Stimulated activated naive CD4-positive, alpha-beta T cell (primary cell): ENCODE results near the gene RBFA.
"Not testable (repeated sequence)": the region's sequence is repeated elsewhere in the genome, so short reads cannot be mapped to it uniquely, and the experiment has no call there.

ENCODE experiments used
- DNase-seq, 6 experiments: peaks; one replicate each; lab custom pipeline; 2025; lab: John Stamatoyannopoulos, UW

The RBFA gene, protein sequence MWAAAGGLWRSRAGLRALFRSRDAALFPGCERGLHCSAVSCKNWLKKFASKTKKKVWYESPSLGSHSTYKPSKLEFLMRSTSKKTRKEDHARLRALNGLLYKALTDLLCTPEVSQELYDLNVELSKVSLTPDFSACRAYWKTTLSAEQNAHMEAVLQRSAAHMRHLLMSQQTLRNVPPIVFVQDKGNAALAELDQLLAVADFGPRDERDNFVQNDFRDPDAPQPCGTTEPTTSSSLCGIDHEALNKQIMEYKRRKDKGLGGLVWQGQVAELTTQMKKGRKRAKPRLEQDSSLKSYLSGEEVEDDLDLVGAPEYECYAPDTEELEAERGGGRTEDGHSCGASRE

DNA sequence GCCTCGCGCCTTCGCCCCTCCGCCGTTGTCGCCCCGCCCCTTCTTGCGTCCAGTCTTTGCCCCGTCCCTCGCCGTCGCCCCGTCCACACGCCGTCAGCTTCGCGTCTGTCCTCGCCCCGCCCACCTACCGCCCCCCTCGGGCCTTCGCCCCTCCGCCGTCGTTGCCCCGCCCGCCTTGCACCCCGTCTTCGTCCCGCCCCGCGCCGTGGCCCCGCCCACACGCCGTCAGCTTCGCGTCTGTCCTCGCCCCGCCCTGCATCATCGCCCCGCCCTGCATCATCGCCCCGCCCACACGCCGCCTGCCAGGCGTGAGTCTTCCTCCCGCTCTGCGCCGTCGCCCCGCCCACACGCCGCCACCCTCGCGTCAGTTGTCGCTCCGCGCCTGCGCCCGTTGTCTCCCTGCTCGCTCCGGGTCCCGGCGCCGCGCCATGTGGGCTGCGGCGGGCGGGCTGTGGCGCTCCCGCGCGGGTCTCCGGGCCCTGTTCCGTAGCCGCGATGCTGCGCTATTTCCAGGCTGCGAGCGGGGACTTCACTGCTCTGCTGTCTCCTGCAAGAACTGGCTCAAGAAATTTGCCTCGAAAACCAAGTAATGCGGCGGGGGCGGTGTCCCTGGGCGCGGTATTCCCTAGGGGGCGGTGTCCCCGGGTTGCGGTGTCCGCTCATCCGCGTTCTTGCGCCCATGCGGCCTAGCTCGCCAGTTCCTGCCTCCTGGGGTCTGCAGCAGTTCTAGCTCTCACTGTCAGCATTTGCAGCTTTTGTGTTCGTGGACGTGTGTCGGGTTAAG is at the start of gene RBFA:
RBFA (plus strand) TSS at position 367 of the 784 bp plus-strand sequence; CDS start at position 429, 62 bp downstream.
- DNase-seq: peak; percentile 97 to 100 (median 100)

DNA sequence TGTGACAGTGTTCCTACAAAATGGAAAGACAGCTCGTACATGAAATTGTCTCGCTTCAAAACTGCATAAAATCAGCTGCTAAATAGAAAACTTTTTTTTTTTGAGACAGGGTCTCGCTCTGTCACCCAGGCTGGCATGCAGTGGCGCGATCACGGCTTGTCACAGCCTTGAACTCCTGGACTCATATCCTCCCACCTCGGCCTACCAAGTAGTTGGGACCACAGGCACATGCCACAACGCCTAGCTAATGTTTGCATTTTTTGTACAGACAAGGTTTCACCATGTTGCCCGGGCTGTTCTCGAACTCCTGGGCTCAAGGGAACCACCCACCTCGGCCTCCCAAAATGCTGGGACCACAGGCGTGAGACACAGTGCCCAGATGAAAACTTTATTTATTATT is 49.1 kb upstream of the RBFA start:
- no peak for DNase-seq

DNA sequence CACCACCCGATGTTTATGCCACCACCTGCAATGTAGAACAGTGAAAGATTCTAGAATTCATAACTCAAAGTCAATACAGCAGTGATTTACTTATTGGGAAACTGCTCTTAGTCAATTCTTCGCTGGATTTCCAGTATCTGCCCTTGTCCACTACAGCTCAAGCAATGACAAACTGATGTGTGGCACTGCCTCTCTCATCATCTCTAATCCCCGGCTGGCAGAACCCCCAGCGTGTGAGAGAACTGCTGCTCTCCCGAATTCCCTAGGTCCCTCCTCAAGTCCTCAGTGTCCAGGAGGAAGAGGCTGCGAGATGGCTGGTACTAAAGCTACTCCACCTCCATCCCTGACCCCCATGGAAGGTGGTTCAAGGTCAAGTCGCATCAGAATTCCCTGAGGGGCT is 47.5 kb upstream of the RBFA start:
- no peak for DNase-seq

DNA sequence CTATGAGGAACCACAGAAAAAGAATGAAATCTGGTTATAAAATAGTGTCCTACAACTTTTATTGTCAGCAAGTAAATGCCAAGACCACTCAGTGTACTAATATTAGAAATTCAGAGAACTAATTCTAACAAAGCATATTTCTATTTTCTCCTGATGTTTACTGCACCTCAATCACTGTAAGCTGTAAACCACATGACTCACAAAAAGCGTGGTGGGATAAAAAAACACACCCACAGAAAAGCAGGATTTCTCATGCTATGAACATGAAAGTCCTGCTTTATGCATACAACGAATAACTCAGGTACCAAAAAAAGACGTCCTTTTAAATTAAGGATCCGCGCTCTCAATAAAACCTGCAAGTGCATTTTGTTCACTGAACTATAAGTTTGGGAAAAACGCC is 46.7 kb upstream of the RBFA start:
- no peak for DNase-seq

DNA sequence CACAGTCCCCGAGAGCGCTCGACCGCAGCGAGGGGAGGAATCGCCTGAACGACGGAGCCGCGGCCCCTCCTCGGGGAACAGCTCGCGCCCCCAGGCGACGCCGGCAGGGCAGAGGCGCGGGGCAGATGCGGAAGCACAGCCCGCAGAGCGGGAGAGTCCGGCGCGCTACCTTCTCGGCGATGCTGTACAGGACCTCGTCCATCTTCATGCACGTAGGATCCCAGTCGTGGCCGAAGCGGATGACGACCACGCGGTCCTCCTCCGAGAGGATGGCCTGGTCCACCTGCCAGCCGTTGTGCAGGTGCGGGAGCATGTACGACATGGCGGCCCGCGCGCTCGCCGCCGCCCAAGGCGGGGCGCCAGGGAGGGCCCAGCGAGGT is 46.2 kb upstream of the RBFA start:
- peak in 5 of 6 experiments; percentile 44 to 84 (median 69) for DNase-seq

DNA sequence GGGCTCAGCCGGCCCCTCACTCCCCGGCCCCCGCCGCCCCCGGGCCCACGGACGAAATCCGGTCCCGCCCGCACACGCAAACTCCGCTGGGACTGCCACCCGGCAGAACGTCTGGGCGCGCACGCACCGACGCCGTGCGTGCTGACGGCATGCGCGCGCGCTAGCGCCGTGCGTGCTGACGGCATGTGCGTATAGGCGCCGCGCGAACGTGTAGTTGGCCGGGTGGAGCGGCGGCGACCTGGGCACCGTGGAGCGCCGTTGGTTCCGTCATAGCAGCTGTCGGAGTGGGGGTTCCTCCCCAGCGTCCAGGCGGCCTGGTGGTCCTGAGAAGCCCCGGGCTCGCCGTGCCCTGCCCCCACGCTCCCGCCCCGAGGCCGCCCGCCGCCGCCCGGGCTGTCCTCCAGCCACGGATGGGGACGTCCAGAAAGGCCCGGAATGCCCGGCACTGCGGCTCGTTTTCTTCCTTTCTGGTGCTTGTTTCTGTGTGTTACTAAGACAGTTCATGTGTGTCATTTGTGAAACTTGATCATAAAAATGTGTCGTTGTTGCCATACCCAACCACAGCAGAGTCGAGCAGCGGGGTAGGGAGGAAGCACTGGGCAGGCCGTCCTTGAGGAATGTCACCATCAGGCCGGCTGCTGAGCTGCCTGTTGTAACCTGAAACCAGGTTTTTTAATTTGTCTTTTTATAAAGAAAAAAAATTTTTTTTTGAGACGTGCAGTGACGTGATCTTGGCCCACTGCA is 45.6 kb upstream of the RBFA start, which contains the start of gene TXNL4A:
TXNL4A (minus strand) TSS at position 113 of the 744 bp plus-strand sequence. CDS start 171 bp downstream, outside the sequence.
- DNase-seq: peak; percentile 72 to 85 (median 80)

DNA sequence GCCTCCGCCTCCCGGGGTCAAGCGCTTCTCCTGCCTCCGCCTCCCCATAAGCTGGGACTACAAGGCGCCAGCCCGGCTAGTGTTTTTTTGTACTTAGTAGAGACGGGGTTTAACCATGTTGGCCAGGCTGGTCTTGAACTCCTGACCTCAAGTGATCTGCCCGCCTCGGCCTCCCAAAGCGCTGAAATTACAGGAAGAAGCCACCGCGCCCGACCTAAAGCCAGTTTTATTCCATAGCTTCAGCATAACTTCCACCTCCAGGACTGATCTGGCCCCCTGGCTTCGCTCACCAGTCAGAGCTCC is 45.1 kb upstream of the RBFA start:
- DNase-seq: no peak

DNA sequence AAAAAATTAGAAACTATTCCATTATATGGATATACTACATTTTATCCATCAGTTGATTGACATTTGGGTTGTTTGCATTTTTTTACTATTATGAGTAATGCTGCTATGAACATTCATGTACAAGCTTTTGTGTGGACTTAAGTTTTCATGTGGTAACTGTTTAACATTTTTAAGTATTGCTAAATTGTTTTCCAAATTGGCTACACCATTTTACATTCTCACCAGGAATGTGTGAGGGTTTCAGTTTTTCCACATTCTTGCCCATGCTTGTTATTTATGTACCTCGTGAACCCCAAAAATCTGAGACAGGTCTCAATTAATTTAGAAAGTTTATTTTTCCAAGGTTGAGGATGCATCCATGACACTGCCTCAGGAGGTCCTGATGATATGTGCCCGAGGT is 42.7 kb upstream of the RBFA start:
- DNase-seq: no peak

DNA sequence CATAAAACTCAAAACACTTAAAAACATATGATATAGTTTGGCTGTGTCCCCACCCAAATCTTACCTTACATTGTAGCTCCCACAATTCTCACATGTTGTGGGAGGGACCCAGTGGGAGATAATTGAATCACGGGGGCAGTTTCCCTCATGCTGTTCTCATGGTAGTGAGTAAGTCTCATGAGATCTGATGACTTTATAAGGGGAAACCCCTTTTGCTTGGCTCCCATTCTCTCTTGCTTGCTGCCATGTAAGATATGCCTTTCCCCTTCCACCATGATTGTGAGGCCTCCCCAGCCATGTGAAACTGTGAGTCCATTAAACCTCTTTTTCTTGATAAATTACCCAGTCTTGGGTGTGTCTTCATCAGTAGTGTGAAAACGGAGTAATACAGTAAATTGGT is 34.5 kb upstream of the RBFA start:
- not testable (repeated sequence) for DNase-seq

DNA sequence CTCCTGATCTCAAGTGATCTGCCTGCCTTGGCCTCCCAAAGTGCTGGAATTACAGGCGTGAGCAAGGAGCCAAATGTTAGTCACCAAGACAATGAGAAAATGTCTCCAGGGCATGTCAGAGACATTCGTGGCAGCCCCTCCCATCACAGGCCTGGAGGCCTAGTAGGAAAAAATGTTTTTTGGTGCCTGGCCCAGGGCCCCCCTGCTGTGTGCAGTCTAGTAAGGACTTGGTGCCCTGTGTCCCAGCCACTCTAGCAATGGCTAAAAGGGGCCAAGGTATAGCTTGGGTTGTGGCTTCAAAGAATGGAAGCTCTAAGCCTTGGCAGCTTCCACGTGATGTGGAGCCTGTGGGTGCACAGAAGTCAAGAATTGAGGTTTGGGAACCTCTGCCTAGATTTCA is 33.4 kb upstream of the RBFA start:
- DNase-seq: no peak

DNA sequence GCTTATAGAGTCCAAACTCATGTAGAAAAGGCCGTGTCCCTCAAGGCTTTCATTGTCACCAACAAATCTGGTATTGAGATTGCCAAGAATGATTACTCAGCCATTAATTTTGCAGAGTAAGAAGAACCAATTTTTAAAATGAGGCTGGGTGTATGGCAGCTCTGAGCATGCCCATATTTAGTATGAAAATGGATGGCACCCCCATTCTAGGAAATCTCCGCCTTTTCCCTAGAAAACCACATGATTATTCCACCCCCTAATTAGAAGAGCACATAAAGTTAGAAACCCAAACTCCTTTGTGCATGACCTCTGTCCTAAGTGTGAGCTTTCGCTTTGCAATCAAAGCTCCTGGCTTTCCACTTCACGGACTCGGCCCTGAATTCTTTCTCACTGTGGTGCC is 31.8 kb upstream of the RBFA start:
- no peak for DNase-seq

DNA sequence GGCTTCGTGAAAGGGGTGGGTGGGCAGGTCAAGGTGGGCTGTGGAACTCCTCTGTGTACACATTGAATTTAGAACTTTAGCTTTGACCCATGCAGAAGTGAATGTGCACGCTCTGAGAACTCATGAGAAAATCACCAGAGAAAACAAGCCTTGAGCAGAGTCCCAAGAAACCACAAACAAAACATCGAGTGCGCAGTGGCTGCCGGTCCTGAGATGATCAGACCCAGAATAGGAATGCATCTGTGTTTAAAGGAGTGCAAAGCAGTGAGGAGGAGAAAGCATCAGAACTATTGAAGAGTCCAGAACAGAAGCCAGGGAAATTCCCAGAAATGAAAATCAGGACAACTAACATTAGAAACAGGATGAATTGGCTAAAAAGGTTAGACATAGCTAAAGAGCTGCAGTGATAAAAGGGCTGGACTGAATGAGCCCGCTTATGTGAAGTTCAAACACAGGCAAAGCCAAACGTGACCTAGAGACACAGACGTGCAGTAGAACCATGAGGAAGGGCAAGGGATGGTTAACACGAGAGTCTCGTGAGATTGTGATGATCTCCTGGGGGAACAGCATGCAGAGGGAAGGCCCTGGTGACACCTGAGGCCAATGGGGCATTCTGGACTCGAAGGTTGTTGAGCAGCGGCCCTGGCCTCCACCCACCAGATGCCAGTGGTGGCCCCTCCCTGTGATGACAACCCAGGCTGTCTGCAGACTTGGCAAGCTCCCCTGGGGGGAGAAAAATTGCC is 29.5 kb upstream of the RBFA start:
- DNase-seq: no peak

DNA sequence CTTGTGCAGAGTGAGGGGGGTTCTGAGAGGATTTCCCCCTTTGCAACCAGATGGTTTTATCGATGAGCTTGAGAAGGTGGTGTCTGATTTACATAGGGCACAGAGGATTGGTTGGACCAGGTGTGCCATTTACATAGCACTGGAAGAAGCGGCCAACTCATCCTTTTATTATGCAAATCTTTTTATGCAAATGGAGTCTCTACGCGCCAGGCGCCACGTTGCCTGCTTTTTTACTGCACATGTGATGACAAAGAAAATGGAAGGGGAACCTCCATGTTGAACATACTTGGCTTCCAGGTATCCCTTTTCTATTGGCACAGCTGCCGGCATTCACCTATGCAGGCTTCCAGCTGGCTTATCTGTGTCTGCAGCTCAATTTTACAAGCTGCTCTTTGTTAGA is 27.5 kb upstream of the RBFA start:
- no peak for DNase-seq

DNA sequence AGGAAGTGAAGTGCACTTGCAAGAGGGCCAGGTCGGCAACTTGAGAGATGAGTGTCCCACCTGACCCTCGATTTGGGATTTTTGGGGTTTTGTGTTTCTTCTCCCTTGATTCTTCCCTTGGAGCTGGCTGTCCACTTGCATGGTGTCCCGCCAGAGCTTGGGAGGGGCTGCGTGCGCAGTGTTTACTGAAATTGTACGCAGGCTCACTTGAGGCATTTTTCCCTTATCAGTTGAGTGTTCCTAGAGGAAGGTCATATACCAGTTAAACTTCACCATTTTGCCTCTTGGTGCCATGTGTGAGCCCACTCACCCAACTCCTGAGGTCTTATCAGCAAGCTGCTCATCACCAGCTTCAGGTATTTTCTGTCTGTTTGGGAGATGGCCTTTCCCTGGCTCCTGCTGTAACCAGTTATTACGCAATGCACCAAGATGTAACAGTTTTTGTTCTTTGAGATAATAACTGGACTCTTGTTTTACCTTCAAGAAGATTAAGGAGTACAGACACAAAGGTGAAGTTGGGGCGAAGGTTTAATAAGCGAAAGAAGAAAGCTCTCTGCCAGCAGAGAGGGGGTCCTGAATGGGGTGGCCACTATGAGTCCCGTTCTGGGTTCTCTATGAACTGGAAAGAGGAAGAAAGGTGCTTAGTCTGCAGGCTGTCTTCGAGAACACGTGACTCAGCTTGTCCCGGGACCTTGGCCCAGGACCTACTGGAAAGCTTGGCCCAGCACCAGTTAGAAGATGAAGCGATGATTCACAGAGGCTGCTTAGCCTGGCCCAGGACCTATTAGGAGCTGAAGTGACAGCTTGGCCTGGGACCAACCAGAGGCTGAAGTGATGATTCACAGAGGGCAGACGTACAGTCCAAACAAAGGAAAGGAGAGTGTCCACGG is 24.3 kb upstream of the RBFA start:
- no peak for DNase-seq

DNA sequence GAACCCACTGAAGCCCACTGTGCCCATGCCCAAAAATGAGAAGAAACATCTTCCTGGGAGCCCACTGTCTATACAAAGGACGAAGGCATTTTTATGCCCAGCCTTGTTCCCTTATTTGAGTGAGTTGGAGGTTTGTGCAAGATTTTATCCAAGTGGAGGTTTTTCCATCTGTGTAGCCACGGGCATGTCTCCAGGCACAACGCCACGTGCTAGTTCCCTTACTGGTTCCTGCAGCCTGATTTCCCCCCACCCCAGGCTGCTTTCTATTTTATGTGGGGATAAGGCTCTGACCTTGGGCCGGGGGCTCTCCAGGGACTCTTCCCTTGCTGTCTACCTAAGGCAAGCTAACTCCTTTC is 23.7 kb upstream of the RBFA start:
- DNase-seq: no peak

DNA sequence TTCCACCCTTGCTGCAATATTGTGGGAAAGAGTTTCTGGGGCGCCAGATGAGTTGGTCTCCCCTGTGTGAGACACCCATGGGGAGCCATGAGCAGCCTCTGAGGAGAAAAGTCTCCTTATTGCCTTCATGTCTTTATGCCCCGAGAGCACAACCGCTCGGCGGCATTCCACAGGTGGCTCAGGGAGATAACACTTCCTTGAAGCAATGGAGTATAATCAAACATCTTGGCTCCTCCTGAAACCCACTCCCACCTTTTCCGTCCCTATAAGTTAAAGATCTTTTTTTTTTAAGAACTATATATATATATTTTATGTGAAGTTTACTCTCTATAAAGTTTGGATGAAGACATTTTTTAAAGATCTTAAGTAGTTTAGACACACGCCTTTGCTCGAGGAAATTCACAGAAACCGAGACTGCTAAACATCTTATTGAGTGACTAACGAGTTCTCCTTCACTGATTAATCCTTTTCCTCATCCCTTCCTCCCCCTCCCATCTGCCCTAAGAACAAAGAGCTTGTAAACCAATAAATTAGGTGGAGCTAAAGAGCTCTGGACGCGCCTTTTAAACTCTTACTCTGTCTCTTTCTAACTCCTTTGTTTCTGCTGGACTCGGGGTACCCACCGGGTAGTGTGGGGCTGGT is 22.6 kb upstream of the RBFA start:
- DNase-seq: not testable (repeated sequence)

DNA sequence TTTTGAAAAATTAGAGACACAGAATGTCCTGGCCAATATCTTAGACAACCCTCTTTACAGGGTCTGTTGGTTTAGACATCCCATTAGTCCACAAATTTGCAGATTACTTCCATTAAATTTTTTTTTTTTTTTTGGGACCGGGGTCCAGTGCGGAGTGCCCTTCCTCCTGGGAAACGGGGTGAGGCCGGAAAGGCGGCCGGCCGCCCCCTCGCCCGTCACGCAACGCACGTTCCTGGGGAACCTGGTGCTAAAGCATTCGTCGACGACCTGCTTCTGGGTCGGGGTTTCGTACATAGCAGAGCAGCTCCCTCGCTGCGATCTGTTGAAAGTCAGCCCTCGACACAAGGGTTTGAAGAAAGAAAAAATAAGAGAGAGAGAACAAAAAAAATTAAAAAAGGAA is 21.5 kb upstream of the RBFA start:
- no peak for DNase-seq

DNA sequence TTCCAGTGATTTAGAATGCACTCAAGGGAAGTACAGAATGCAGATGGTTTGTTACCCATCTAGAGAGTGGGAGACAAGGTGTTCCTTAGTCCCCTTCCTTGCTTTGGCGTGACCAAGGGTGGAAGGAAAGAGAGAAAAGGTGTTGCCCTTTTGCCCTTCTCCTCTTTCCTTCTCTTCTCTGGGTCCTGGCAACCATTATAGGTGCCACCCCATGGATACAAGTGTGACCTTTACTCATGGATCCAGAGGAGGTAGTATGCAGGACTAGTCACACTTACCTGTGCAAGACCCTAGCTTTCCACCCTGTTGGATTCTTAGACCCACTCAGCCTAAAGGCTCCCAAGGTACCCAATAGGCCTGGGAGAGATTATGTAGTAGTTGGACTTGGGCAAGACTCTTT is 11.6 kb upstream of the RBFA start:
- DNase-seq: peak in 2 of 6 experiments; percentile 21 to 25

DNA sequence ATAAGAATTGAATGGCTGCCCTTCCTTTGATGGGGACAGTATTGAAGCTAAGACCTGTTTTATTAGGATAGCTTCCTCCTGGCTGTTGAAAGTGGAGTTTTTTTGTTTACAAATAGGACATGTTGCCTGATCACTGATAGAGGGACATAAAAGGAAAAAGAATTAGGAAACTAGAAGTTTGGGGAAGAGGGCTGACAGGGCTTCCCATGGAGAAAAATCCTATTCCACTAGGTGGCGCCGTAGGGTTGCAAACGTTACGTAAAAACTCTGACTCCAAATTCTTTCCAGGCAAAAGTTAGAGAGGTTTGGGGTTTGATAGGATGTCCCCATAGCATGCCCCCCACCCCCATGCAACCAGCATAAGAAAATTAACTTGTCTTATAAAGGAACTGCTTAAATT is 11.1 kb upstream of the RBFA start:
- DNase-seq: no peak

DNA sequence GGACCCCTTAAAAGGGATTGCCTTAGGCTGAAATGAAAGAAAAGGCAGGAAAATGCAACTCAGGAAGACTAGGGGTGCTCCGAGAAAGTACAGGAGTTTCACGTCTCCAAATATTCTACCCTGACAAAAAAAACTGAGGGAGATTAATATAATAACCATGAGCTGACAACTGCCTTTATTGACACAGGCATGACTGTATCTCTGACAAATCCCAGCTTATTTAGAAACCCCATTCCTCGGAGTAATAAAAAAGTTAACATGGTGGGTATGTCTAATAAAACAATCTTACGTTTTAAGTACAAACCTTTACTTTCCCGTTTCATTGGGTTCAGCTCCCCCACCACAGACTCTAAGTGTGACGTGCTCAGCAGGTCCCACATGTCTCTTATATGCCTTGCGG is 7.9 kb upstream of the RBFA start:
- no peak for DNase-seq

DNA sequence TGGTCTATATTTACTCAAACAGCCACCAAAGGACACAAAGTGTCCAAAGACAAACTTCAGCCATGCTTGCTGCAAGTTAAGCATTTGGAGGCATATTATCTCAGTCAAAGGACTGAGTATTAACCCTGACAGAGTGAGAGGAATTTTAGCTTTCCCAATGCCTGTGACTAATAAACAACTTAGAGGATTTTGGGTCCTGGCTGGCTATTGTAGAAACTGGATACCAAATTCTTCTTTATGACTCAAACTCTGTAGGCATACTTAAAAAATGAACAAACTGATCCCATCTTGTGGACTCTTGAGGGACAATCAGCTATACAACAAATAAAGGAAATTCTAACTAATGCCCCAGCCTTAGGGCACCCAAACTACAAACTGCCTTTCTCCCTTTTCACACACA is 6.5 kb upstream of the RBFA start:
- DNase-seq: not testable (repeated sequence)
